SK-N-SH (cell line): Measurements from ENCODE around the gene MCUB. TPM values are rescaled to one million over a fixed set of nuclear protein-coding genes. Genes with fewer than 3 reads are reported as not detected.

Source experiments
- CTCF ChIA-PET: fragments of 300-600, 350-600 bp; formaldehyde crosslinking; extraction: SDS; loops from one replicate; lab custom pipeline; 2021; lab: Yijun Ruan, JAX
- POLR2A ChIA-PET: fragments of 350-600 bp; sonication (Branson Sonifier 250); formaldehyde crosslinking; extraction: SDS; loops from one replicate; lab custom pipeline; 2020; ENCODE audit warnings: antibody characterized with exemption, inconsistent platforms; lab: Yijun Ruan, JAX
- DNase-seq: peaks from one replicate; pipeline ENCODE4 v3.0.0; 2012
- H2AFZ ChIP-seq: fragments of 200-600 bp; sonication (generic); 2 replicates; pipeline ENCODE4 v1.8.1; 2016; ENCODE audit warnings: antibody characterized with exemption, mild to moderate bottlenecking, low read depth
- H3F3A ChIP-seq: fragments of 200-600 bp; sonication (generic); replicated peaks from 2 replicates; pipeline ENCODE3; 2016; ENCODE audit warnings: antibody characterized with exemption, mild to moderate bottlenecking; ENCODE audit not compliant: insufficient read depth
- H3K27ac ChIP-seq, 2 experiments: fragments of 200-500 bp in 1 of 2; fragments of 200-600 bp in 1 of 2; sonication (Bioruptor generic) in 1 of 2; sonication (generic), shearing (Covaris generic) in 1 of 2; 2 replicates each; pipeline versions ENCODE4 v1.5.1 to v1.6.1; 2014 to 2016; ENCODE audit warnings: low read depth in 2 of 2, inconsistent platforms in 1 of 2, low read length in 1 of 2, mild to moderate bottlenecking in 1 of 2, mixed read lengths in 1 of 2
- H3K27me3 ChIP-seq: fragments of 200-600 bp; sonication (generic), shearing (Covaris generic); 2 replicates; pipeline ENCODE4 v1.6.1; 2016; ENCODE audit warnings: mixed run types; ENCODE audit not compliant: insufficient read depth
- H3K36me3 ChIP-seq, 2 experiments: fragments of 200-500 bp in 1 of 2; fragments of 200-600 bp in 1 of 2; sonication (Bioruptor generic) in 1 of 2; sonication (generic) in 1 of 2; replicated peaks in 1 of 2; 2 replicates each; pipeline versions ENCODE3 to v1.5.1; 2014 to 2016; ENCODE audit warnings: low read length in 1 of 2, mild to moderate bottlenecking in 1 of 2; ENCODE audit not compliant: insufficient read depth in 2 of 2, control insufficient read depth in 1 of 2
- H3K4me1 ChIP-seq, 2 experiments: fragments of 200-500 bp in 1 of 2; fragments of 200-600 bp in 1 of 2; sonication (Bioruptor generic) in 1 of 2; sonication (generic), shearing (Covaris generic) in 1 of 2; 2 replicates each; pipeline versions ENCODE4 v1.5.1 to v1.6.1; 2014 to 2016; ENCODE audit warnings: low read depth in 1 of 2, low read length in 1 of 2, mixed run types in 1 of 2; ENCODE audit not compliant: insufficient read depth in 2 of 2, control insufficient read depth in 1 of 2
- H3K4me2 ChIP-seq: fragments of 200-600 bp; sonication (generic), shearing (Covaris generic); 2 replicates; pipeline ENCODE4 v1.6.1; 2017; ENCODE audit warnings: mixed run types
- H3K4me3 ChIP-seq, 2 experiments: fragments of 200-500 bp in 1 of 2; fragments of 200-600 bp in 1 of 2; sonication (Bioruptor generic) in 1 of 2; sonication (generic), shearing (Covaris generic) in 1 of 2; 2 replicates each; pipeline versions ENCODE4 v1.5.1 to v1.8.1; 2014 to 2016; ENCODE audit warnings: low read depth in 2 of 2, inconsistent platforms in 1 of 2, low read length in 1 of 2, mild to moderate bottlenecking in 1 of 2, mixed read lengths in 1 of 2, moderate library complexity in 1 of 2
- H3K79me2 ChIP-seq: fragments of 200-600 bp; sonication (generic); 2 replicates; pipeline ENCODE4 v1.8.1; 2017; ENCODE audit warnings: mild to moderate bottlenecking; ENCODE audit not compliant: insufficient read depth
- H3K9ac ChIP-seq: fragments of 200-600 bp; sonication (generic); 2 replicates; pipeline ENCODE4 v1.6.1; 2017; ENCODE audit warnings: mixed run types
- H3K9me2 ChIP-seq: fragments of 200-600 bp; sonication (generic); 2 replicates; pipeline ENCODE4 v1.6.1; 2017; ENCODE audit warnings: mixed run types
- H3K9me3 ChIP-seq: fragments of 200-600 bp; sonication (generic); 2 replicates; pipeline ENCODE4 v1.6.1; 2017; ENCODE audit warnings: mixed run types, mild to moderate bottlenecking, moderate library complexity
- H4K20me1 ChIP-seq: fragments of 200-600 bp; sonication (generic); 2 replicates; pipeline ENCODE4 v1.6.1; 2017; ENCODE audit warnings: mild to moderate bottlenecking, mixed run types; ENCODE audit not compliant: insufficient read depth
- FOSL2 ChIP-seq: IDR thresholded peaks from 2 replicates; pipeline ENCODE4 v1.4.0; 2012; ENCODE audit warnings: low read depth, mild to moderate bottlenecking, moderate library complexity, borderline replicate concordance
- GABPA ChIP-seq: IDR thresholded peaks from 2 replicates; pipeline ENCODE4 v1.4.0; 2012; ENCODE audit warnings: low read depth, mild to moderate bottlenecking
- JUND ChIP-seq: IDR thresholded peaks from 2 replicates; pipeline ENCODE4 v1.4.0; 2012
- MEF2A ChIP-seq: IDR thresholded peaks from 2 replicates; pipeline ENCODE4 v1.4.0; 2012; ENCODE audit warnings: low read depth, borderline replicate concordance
- MXI1 ChIP-seq: IDR thresholded peaks from 2 replicates; pipeline ENCODE4 v1.6.1; 2012; ENCODE audit warnings: mild to moderate bottlenecking, low read depth, low read length, improper control_type of control experiment
- NFIC ChIP-seq: IDR thresholded peaks from 2 replicates; pipeline ENCODE4 v1.4.0; 2012; ENCODE audit warnings: borderline replicate concordance
- NRF1 ChIP-seq: IDR thresholded peaks from 2 replicates; pipeline ENCODE4 v1.6.1; 2012; ENCODE audit warnings: low read depth, mild to moderate bottlenecking, low read length
- RFX5 ChIP-seq: IDR thresholded peaks from 2 replicates; pipeline ENCODE4 v1.6.1; 2012; ENCODE audit warnings: mild to moderate bottlenecking, improper control_type of control experiment, low read length
- WGBS: methylation state at CpG from one replicate; pipeline ENCODE4 v1.1.6; 2017; ENCODE audit warnings: low lambda C conversion rate; 5-methylcytosine and 5-hydroxymethylcytosine counted together
- polyA plus RNA-seq, 3 experiments: library from polyadenylated mRNA; depleted of rRNA; stranded (reverse); fragments of >200 nt; gene quantifications; 2 replicates each; pipeline ENCODE4 v1.2.3, GENCODE V29; 2012
- TF ChIP-seq, protein P1 (sequence below): fragments of 200-600 bp; sonication (generic); IDR thresholded peaks from 2 replicates; pipeline ENCODE4 v1.6.1; 2017; ENCODE audit warnings: antibody characterized with exemption, mild to moderate bottlenecking, moderate library complexity
- TF ChIP-seq, protein P2 (sequence below): IDR thresholded peaks from 2 replicates; pipeline ENCODE4; 2012

Gene MCUB
- polyA plus RNA-seq, 1 of the 3 experiments (the other 2 are of a cell fraction) = 39.3 TPM

DNA sequence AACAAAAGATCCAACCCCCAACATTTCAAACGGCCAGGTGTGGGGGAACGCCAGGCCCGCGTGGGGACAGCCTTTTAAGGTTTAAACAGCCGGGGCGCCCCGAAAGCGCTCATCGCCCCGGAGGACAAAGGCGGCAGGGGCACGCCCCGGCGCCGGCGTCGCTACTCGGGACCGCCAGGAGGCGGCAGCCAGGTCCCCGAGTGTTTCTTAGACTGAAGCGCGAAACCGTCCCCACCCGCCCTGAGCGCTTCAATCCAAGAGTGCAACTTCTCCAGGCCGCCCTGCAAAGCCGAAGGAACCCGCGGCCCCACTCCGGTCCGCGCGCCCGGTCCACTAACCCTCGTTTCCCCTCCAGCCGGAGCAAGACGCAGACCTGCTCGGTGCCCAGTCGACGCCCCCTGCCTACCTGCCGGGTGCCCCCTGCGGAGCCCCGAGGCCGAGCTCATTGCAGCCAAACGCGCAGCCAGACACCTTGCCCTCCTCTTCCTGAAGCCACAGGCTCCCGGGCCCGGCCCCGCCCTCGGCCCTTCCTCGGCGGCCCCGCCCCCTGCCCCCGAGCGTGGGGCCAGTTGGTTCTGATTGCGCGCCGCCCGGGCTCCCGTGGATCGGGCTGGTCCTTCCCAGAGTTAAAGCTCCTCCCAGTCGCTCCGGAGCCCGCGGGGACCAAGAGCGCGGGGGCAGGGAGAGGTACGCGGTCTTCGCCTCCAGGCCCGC is 143.1 kb downstream of the MCUB start, which contains the start of gene CASP6 (continued):
- TF ChIP-seq, protein P1, sequence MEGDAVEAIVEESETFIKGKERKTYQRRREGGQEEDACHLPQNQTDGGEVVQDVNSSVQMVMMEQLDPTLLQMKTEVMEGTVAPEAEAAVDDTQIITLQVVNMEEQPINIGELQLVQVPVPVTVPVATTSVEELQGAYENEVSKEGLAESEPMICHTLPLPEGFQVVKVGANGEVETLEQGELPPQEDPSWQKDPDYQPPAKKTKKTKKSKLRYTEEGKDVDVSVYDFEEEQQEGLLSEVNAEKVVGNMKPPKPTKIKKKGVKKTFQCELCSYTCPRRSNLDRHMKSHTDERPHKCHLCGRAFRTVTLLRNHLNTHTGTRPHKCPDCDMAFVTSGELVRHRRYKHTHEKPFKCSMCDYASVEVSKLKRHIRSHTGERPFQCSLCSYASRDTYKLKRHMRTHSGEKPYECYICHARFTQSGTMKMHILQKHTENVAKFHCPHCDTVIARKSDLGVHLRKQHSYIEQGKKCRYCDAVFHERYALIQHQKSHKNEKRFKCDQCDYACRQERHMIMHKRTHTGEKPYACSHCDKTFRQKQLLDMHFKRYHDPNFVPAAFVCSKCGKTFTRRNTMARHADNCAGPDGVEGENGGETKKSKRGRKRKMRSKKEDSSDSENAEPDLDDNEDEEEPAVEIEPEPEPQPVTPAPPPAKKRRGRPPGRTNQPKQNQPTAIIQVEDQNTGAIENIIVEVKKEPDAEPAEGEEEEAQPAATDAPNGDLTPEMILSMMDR = peak; percentile 72
- TF ChIP-seq NRF1 (no peak), FOSL2 (no peak), GABPA (no peak), MEF2A (no peak), RFX5 (no peak)

DNA sequence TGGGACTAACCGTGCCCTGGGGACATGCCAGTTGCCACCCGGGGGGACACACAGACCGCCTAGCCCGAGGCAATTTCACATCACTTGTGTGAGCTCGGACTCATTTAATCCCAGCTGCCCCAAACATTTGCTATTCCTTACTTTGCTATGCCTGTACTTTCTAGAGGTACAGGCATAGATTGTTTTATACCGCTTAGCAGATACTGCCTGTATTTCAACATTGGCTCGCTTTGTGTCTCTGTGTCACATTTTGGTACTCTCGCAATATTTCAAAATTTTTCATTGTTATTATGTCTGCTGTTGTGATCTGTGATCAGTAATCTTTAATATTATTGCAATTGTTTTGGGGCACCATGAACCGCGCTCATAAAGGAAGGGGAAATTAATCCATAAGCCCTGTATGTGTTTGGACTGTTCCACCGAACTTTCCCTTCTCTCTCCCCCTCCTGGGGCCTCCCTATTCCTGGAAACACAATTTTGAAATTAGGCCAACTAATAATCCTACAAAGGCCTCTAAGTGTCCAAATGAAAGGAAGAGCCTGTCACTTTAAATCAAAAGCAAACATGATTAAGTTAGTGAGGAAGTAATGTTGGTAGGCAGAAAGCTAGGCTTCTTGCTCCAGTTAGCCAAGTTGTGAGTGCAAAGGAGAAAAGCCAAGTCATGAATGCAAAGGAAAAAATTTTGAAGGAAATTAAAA is 143.8 kb downstream of the MCUB start:
- Histone ChIP-seq H3K9me2 (no peaks in the 10 kb centered on the region), H3K9ac (peak overlapping the region; percentile 91), H3K27ac (peak overlapping the region; percentile 64 to 67), H3K4me2 (peak overlapping the region; percentile 92), H2AFZ (peak overlapping the region; percentile 97), H4K20me1 (no peaks in the 10 kb centered on the region), H3K4me1 (peaks cover 8 to 13% of the 10 kb centered on the region in 2 experiments; a peak in 3 of 4 replicates), H3K36me3 (peaks cover 2 to 9% of the 10 kb centered on the region in 2 experiments), H3K4me3 (peak overlapping the region; percentile 74 to 98), H3K27me3 (no peaks in the 10 kb centered on the region), H3F3A (peaks cover 24% of the 10 kb centered on the region), H3K9me3 (no peaks in the 10 kb centered on the region), H3K79me2 (peaks cover 25% of the 10 kb centered on the region; the same call in 1 of the 2 replicates)
- ChIA-PET POLR2A (interaction anchor here (1.7 kb wide), 1 partner anchor 111 kb away, joined by 3 read pairs; no protein-coding TSS in a partner anchor), CTCF (interaction anchor here (0.6 to 1.6 kb wide), 14 partner anchors 10 to 918 kb away, joined by 3 to 6 read pairs (median 3); partner anchors contain the start of genes CFI and SEC24B)
- DNase-seq = no peak
- WGBS = 45% methylated on average over 10 of the region's 11 CpGs
- TF ChIP-seq JUND (no peak), NFIC (peak; percentile 19; the same call in 1 of the 2 replicates), MXI1 (peak; percentile 12; the same call in 1 of the 2 replicates)
- TF ChIP-seq, protein P2, sequence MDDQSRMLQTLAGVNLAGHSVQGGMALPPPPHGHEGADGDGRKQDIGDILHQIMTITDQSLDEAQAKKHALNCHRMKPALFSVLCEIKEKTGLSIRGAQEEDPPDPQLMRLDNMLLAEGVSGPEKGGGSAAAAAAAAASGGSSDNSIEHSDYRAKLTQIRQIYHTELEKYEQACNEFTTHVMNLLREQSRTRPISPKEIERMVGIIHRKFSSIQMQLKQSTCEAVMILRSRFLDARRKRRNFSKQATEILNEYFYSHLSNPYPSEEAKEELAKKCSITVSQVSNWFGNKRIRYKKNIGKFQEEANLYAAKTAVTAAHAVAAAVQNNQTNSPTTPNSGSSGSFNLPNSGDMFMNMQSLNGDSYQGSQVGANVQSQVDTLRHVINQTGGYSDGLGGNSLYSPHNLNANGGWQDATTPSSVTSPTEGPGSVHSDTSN = peak; percentile 60
- TF ChIP-seq, protein P1 = no peak
